Measurements from ENCODE around the gene FKBP1A. TPM values are rescaled to one million over a fixed set of nuclear protein-coding genes. Genes with fewer than 3 reads are reported as not detected.

The FKBP1A gene
- total RNA-seq, 2 donors from 2014 or later = 239 to 274 TPM

DNA sequence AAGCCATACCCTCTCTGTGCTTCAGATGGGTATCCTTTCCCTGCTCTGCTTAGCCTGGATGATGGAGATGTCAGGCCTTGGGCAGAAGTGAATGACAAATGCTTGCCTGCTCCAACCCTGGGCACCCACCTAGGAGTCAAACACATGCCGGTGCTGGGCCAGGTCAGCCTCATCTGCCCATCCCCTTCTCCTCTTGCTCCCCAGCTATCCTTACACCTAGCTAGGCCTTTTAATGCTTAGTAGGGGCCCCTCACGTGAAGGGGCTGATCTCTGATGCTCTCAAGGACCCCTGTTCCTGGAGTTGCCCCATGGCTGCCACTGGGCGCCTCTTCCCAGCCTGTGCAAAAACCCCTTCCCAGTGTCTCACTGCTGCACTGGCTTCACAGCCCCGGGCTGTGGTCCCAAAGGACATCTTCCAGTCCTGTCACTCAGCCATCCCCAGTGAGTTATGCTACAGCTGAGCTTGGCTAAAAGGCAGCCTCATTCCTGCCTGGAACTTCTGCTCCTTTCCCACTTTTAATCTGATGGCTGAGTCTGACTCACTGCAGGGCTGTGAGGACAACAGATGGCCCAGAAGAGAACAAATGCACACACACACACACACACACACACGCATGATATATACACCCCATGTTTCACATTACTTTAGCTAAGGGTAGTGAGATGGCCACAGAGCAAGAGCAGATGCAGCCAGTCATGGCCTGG is 51.1 kb downstream of the FKBP1A start:
- DNase-seq (ENCODE audit: low spot score) = peak; percentile 46
- intact Hi-C loops (cut with DNase I) = no loop called here

DNA sequence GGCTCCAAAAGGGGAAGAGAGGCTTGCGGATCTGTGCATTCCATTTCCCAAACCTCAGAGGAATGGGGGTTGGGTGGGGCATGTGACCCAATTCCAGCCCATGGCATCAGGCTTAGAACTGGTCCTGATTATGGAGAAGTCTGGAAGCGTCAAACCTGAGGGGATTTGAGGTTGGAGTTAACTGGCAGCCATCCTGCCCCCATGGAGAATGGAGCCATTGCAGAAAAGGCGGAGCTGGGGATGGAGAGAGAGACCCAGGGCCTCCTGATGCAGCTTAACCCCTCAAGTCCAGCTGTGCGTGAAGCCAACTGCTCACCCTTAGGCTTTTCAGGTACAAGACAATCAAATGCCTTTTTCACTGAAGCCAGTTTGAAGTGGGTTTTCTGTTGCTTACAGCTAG is 54.1 kb downstream of the FKBP1A start:
- intact Hi-C loops (cut with DNase I) = no loop called here
- no peak for DNase-seq (ENCODE audit: low spot score)

DNA sequence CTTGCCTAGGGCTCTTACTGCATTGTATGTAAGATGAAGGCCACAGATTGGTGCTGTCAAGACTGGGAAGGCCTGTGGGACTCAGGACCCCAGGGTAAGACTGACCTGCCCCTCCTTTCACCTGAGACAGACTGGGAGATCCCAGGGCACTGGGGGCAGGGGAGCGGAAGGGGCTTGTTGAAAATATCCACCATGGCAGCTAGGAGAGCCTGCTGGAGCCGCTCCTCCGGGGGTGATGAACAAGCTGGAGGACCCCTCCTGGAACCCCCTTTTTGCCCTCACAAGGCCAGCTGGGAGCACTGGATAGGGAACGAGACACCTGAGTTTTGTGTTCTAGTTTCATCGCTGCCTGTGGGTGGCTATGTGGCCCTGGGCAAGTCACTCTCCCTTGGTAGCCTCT is 54.8 kb downstream of the FKBP1A start:
- intact Hi-C loops (cut with DNase I) = no loop called here

DNA sequence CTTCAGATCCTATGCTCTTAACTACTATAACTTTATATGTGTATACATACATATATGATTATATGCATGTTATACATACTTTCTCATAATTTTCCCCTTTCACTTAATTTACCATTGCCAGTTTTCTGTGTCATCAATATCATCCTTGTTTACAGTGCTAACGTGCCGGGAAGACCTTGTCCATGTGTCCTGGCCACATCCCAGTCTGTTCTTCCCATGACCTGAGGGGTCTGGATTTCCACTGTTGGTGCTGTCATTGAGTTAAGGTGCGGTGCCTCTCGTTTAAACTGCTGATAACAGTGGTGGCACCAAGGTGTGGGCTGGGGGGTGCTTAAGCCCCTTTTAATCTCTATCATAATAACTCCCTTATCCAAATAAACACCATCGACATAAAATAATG is 55.4 kb downstream of the FKBP1A start:
- no peak for DNase-seq (ENCODE audit: low spot score)
- intact Hi-C loops (cut with DNase I) = no loop called here

More for the DNA sequence above, 54.8 kb downstream of the FKBP1A start:
- DNase-seq (ENCODE audit: low spot score) = no peak

- intact Hi-C loops (cut with DNase I) = no loop called here
- peak; percentile 92 for DNase-seq (ENCODE audit: low spot score)
These were observed 56.0 kb downstream of the FKBP1A start for GRCh38 chr20:1336699-1337367.

- peak; percentile 38 for DNase-seq (ENCODE audit: low spot score)
These were observed 56.7 kb downstream of the FKBP1A start for GRCh38 chr20:1335961-1336698.

DNA sequence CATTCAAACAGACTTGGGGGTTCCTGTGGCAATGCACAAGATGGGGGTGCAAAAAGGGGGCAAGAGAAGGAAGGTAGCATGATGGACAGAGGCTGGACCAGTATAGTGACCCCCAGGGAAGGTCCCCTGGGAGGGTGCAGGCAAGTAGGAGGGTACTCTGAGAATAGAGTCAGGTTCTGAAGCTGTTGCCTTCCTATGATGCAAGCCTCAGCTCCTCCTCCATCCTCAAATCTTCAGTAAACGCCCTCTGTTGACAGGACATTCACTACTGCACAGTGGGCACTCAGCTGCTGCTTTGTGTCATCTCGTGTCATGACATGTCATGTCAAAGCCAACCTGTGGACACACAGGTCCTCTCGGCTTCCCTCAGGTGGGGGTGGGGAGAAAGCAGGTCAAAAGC is 58.1 kb downstream of the FKBP1A start:
- peak; percentile 16 for DNase-seq (ENCODE audit: low spot score)
- intact Hi-C loops (cut with DNase I) = no loop called here

More at GRCh38 chr20:1335961-1336698, 56.7 kb downstream of the FKBP1A start:
- intact Hi-C loops (cut with DNase I) = no loop called here

GRCh38 chr20:1334370-1334731 is 58.5 kb downstream of the FKBP1A start:
- peak; percentile 9 for DNase-seq (ENCODE audit: low spot score)
- intact Hi-C loops (cut with DNase I) = no loop called here

- intact Hi-C loops (cut with DNase I) = no loop called here
- DNase-seq (ENCODE audit: low spot score) = peak; percentile 30
These were observed 59.1 kb downstream of the FKBP1A start for GRCh38 chr20:1333462-1334369.

- intact Hi-C loops (cut with DNase I) = no loop called here
- DNase-seq (ENCODE audit: low spot score) = peak; percentile 12
These were observed 60.0 kb downstream of the FKBP1A start for GRCh38 chr20:1332749-1333300.

GRCh38 chr20:1331801-1332453 is 60.9 kb downstream of the FKBP1A start:
- intact Hi-C loops (cut with DNase I) = no loop called here
- DNase-seq (ENCODE audit: low spot score) = peak; percentile 26

GRCh38 chr20:1331101-1331500 is 61.8 kb downstream of the FKBP1A start:
- intact Hi-C loops (cut with DNase I) = no loop called here
- peak; percentile 50 for DNase-seq (ENCODE audit: low spot score)

- DNase-seq (ENCODE audit: low spot score) = peak; percentile 87
- intact Hi-C loops (cut with DNase I) = no loop called here
These were observed 62.6 kb downstream of the FKBP1A start for GRCh38 chr20:1330075-1330830.

- intact Hi-C loops (cut with DNase I) = loop anchor here (1.0 to 5.0 kb wide), 2 partner anchors 24 to 63 kb away; partner anchors contain the start of gene FKBP1A (in 1 of the 2)
- DNase-seq (ENCODE audit: low spot score) = peak; percentile 41
These were observed 64.0 kb downstream of the FKBP1A start, which contains the start of gene SDCBP2 for GRCh38 chr20:1328680-1329330. TSS of gene SDCBP2 (minus strand) at chr20:1329139. CDS start at chr20:1320416, 8,723 bp downstream.

DNA sequence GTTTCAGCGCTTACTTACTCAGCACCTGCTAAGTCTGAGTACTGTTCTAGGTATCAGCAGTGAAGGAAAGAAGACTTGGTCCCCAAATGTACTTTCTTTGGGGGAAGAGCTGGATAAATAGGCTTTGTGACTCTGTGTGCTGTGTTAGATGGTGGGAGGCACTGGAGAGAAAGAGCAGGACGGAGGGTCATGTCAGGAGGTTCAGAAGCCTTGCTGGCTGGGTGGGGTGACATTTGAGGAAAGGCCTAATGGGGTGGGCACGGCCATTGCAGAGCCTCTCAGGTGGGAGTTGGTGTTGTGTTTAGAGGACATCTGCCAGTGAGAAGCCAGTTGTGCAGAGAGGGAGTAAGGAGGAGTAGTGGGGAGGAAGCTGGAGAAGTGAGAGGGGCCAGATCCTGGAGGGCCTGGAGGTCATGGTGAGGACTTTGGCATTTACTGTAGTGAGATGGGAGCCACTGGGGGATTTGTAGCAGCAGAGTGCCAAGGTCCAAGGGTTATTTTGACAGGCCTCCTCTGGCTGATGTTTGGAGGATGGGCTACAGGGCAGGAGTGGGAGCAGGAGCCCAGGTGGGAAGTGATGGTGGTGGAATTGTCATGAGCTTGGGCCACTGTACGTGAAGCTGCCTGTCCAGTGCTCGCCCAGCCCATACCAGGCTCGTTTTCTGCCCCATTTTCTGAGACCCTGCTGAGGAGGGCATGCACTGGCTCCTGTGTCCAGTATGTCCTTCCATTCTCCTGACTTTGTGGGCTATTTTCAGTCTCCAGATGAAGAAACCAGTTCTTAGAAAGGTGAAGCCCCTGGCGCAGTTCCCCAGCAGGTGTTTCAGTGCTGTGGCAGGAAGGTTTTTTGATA is 64.8 kb downstream of the FKBP1A start:
- intact Hi-C loops (cut with DNase I) = loop anchor here in 1 of 2 donors (5.0 kb wide), 1 partner anchor 64 kb away; the partner anchor contains the start of gene FKBP1A
- DNase-seq (ENCODE audit: low spot score) = peak; percentile 43

GRCh38 chr20:1327241-1327653 is 65.6 kb downstream of the FKBP1A start:
- peak; percentile 85 for DNase-seq (ENCODE audit: low spot score)
- intact Hi-C loops (cut with DNase I) = loop anchor here in 1 of 2 donors (5.0 kb wide), 1 partner anchor 65 kb away; the partner anchor contains the start of gene FKBP1A
